Gastrocnemius medialis (tissue), 4 donors: ENCODE measurements around the gene NRF1.

Experiments
- POLR2A ChIP-seq, 2 donors: fragments of 450-650 bp; IDR thresholded peaks; one replicate each; pipeline ENCODE4 v1.6.1; 2017; ENCODE audit warnings: antibody characterized with exemption in 2 of 2, mild to moderate bottlenecking in 2 of 2, moderate library complexity in 2 of 2
- TF ChIP-seq, protein P1 (sequence below), 5 experiments: fragments of 450-650 bp in 3 of 5; fragments of 200-600 bp in 2 of 5; sonication (generic) in 2 of 5; IDR thresholded peaks in 4 of 5; conservative IDR thresholded peaks in 1 of 5; 1 replicate in 4 of 5; 2 replicates in 1 of 5; pipeline ENCODE4 v1.5.1; 2016 to 2019; ENCODE audit warnings: antibody characterized with exemption in 5 of 5, mild to moderate bottlenecking in 3 of 5, moderate library complexity in 3 of 5

DNA sequence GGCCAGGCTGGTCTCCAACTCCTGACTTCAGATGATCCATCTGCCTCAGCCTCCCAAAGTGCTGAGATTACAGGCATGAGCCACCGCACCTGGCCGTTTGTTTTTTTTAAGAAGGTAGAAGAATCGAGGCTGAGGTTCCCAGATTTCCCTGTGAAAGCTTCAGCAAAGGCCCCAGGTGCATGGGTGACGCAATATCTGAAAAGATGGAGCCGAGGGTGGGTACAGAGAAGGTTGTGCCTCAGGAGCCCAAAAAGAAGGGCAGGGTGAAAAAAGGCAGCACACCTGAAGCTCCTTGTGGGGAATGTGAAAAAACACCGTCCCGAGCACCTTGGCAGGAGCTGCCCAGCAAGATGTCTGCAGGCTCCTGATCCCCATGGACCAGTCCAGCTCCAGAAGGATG, 35.8 kb upstream of the NRF1 start:
- TF ChIP-seq, protein P1, sequence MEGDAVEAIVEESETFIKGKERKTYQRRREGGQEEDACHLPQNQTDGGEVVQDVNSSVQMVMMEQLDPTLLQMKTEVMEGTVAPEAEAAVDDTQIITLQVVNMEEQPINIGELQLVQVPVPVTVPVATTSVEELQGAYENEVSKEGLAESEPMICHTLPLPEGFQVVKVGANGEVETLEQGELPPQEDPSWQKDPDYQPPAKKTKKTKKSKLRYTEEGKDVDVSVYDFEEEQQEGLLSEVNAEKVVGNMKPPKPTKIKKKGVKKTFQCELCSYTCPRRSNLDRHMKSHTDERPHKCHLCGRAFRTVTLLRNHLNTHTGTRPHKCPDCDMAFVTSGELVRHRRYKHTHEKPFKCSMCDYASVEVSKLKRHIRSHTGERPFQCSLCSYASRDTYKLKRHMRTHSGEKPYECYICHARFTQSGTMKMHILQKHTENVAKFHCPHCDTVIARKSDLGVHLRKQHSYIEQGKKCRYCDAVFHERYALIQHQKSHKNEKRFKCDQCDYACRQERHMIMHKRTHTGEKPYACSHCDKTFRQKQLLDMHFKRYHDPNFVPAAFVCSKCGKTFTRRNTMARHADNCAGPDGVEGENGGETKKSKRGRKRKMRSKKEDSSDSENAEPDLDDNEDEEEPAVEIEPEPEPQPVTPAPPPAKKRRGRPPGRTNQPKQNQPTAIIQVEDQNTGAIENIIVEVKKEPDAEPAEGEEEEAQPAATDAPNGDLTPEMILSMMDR (IDR thresholded peaks at IDR 0.05 in 4 of 5, conservative IDR thresholded peaks at IDR 0.05 in 1 of 5): no peak
- TF ChIP-seq POLR2A (IDR thresholded peaks at IDR 0.05): no peak
